ENCODE measurements around the gene CRELD2.

The CRELD2 gene

GRCh38 chr22:49910229-49911155 is 7.9 kb upstream of the CRELD2 start:
- in situ Hi-C loops (cut with MboI; ENCODE audit: low sequenced_read_pairs) = no loop called here

- in situ Hi-C loops (cut with MboI; ENCODE audit: low sequenced_read_pairs) = no loop called here
Observed at GRCh38 chr22:49911881-49912625, 6.4 kb upstream of the CRELD2 start.

GRCh38 chr22:49913026-49913425 is 5.4 kb upstream of the CRELD2 start:
- in situ Hi-C loops (cut with MboI; ENCODE audit: low sequenced_read_pairs) = no loop called here

GRCh38 chr22:49913446-49913845 is 5.0 kb upstream of the CRELD2 start:
- in situ Hi-C loops (cut with MboI; ENCODE audit: low sequenced_read_pairs) = no loop called here

- in situ Hi-C loops (cut with MboI; ENCODE audit: low sequenced_read_pairs) = no loop called here
Observed at GRCh38 chr22:49914256-49914655, 4.2 kb upstream of the CRELD2 start.

GRCh38 chr22:49915610-49916009 is 2.8 kb upstream of the CRELD2 start:
- in situ Hi-C loops (cut with MboI; ENCODE audit: low sequenced_read_pairs) = no loop called here

- in situ Hi-C loops (cut with MboI; ENCODE audit: low sequenced_read_pairs) = no loop called here
Observed at GRCh38 chr22:49916831-49917230, 1.6 kb upstream of the CRELD2 start.

- in situ Hi-C loops (cut with MboI; ENCODE audit: low sequenced_read_pairs) = no loop called here
Observed at GRCh38 chr22:49918911-49919881, 762 bp downstream of the CRELD2 start.

- in situ Hi-C loops (cut with MboI; ENCODE audit: low sequenced_read_pairs) = no loop called here
Observed at GRCh38 chr22:49920859-49921258, 2.4 kb downstream of the CRELD2 start.

GRCh38 chr22:49921508-49922278 is 3.3 kb downstream of the CRELD2 start:
- in situ Hi-C loops (cut with MboI; ENCODE audit: low sequenced_read_pairs) = no loop called here

- in situ Hi-C loops (cut with MboI; ENCODE audit: low sequenced_read_pairs) = no loop called here
Observed at GRCh38 chr22:49922484-49922883, 4.0 kb downstream of the CRELD2 start.

- in situ Hi-C loops (cut with MboI; ENCODE audit: low sequenced_read_pairs) = no loop called here
Observed at GRCh38 chr22:49922926-49923325, 4.5 kb downstream of the CRELD2 start.

GRCh38 chr22:49923445-49923844 is 5.0 kb downstream of the CRELD2 start:
- in situ Hi-C loops (cut with MboI; ENCODE audit: low sequenced_read_pairs) = no loop called here

- in situ Hi-C loops (cut with MboI; ENCODE audit: low sequenced_read_pairs) = no loop called here
Observed at GRCh38 chr22:49924113-49924833, 5.8 kb downstream of the CRELD2 start.

- in situ Hi-C loops (cut with MboI; ENCODE audit: low sequenced_read_pairs) = no loop called here
Observed at GRCh38 chr22:49925525-49926128, 7.2 kb downstream of the CRELD2 start.

- in situ Hi-C loops (cut with MboI; ENCODE audit: low sequenced_read_pairs) = no loop called here
Observed at GRCh38 chr22:49926916-49927315, 8.5 kb downstream of the CRELD2 start.

- in situ Hi-C loops (cut with MboI; ENCODE audit: low sequenced_read_pairs) = no loop called here
Observed at GRCh38 chr22:49927483-49928184, 9.2 kb downstream of the CRELD2 start.

GRCh38 chr22:49928185-49928495 is 9.7 kb downstream of the CRELD2 start:
- in situ Hi-C loops (cut with MboI; ENCODE audit: low sequenced_read_pairs) = no loop called here
